Fibroblast of lung (primary cell): ENCODE measurements around the gene MMP23B. TPM values are rescaled to one million over a fixed set of nuclear protein-coding genes. Genes with fewer than 3 reads are reported as not detected.
"Not testable (repeated sequence)": the region's sequence is repeated elsewhere in the genome, so short reads cannot be mapped to it uniquely, and the experiment has no call there.

Experiments used
- DNase-seq, 2 donors: peaks; one replicate each; pipeline versions ENCODE4 v3.0.0 to v3.0.0-alpha.2; 2010; ENCODE audit warnings: low read depth in 2 of 2
- H2AFZ ChIP-seq: 2 replicates; pipeline ENCODE4 v1.5.1; 2012; ENCODE audit warnings: low read length, control low read depth, inconsistent platforms
- H3K27ac ChIP-seq: 2 replicates; pipeline ENCODE4 v1.5.1; 2011; ENCODE audit warnings: low read length, control low read depth; ENCODE audit not compliant: insufficient read depth
- H3K27me3 ChIP-seq: 2 replicates; pipeline ENCODE4 v1.5.1; 2011; ENCODE audit warnings: mild to moderate bottlenecking, low read length; ENCODE audit not compliant: control insufficient read depth, insufficient read depth
- H3K36me3 ChIP-seq: 2 replicates; pipeline ENCODE4 v1.5.1; 2011; ENCODE audit warnings: low read length; ENCODE audit not compliant: control insufficient read depth, insufficient read depth
- H3K4me1 ChIP-seq: 2 replicates; pipeline ENCODE4 v1.5.1; 2011; ENCODE audit warnings: low read length; ENCODE audit not compliant: control insufficient read depth, insufficient read depth; ENCODE audit errors: extremely low read depth
- H3K4me2 ChIP-seq: 2 replicates; pipeline ENCODE4 v1.5.1; 2011; ENCODE audit warnings: low read length, control low read depth; ENCODE audit not compliant: insufficient read depth; ENCODE audit errors: extremely low read depth
- H3K4me3 ChIP-seq, 4 experiments: fragments of 200-600 bp in 1 of 4; sonication (generic) in 1 of 4; replicated peaks in 1 of 4; 2 replicates each; pipeline ENCODE4 v1.5.1; 2011 to 2016; ENCODE audit warnings: low read length in 4 of 4, low read depth in 3 of 4, mild to moderate bottlenecking in 3 of 4, control low read depth in 2 of 4, inconsistent platforms in 1 of 4, mixed read lengths in 1 of 4; ENCODE audit not compliant: insufficient read depth in 1 of 4; ENCODE audit errors: control extremely low read depth in 1 of 4
- H3K79me2 ChIP-seq: 2 replicates; pipeline ENCODE4 v1.5.1; 2012; ENCODE audit warnings: mild to moderate bottlenecking, low read length, inconsistent platforms; ENCODE audit not compliant: control insufficient read depth, insufficient read depth
- H3K9ac ChIP-seq: 2 replicates; pipeline ENCODE4 v1.5.1; 2011; ENCODE audit warnings: mild to moderate bottlenecking, low read length, control low read depth; ENCODE audit not compliant: insufficient read depth
- H3K9me3 ChIP-seq: 2 replicates; pipeline ENCODE4 v1.5.1; 2012; ENCODE audit warnings: low read depth, low read length; ENCODE audit not compliant: control insufficient read depth, insufficient read depth
- H4K20me1 ChIP-seq: 2 replicates; pipeline ENCODE4 v1.5.1; 2011; ENCODE audit warnings: low read length; ENCODE audit not compliant: control insufficient read depth, insufficient read depth; ENCODE audit errors: extremely low read depth
- polyA plus RNA-seq, 2 donors: library from polyadenylated mRNA; depleted of rRNA in 1 of 2; stranded (reverse) in 1 of 2; unstranded in 1 of 2; fragments of >200 nt; gene quantifications; 2 replicates each; pipeline ENCODE4 v1.2.1, GENCODE V29; 2011 to 2012; ENCODE audit warnings: missing spikeins in 1 of 2
- total RNA-seq: library from RNA; depleted of rRNA; stranded (reverse); fragments of >200 nt; gene quantifications from 2 replicates; pipeline ENCODE4 v1.2.1, GENCODE V29; 2014

The MMP23B gene
- total and polyA plus RNA-seq, 2 donors (not counting 1 experiment from before 2014, with no cell fraction given): 0.89 to 4.6 TPM

DNA sequence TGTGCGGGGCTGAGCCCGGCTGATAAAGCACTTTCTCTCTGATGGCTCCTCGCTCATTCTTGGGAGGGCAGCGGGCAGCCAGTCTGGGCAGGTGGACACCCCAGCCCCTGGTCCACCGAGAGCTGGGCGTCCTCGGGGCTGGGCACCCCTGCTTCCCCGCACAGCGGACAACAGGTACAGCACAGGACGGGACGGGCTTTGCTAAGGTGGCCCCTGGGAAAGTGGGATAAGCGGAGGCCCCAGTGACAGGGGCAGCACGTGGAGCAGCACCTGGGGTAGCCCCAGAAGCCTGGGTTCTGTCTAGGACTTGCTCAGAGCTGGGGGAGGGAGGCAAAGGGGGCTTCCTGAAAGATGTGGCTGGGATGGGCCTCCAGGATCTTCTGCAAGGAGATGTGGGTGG, 2.6 kb downstream of the MMP23B start:
- DNase-seq, H3K4me2 ChIP-seq, H3K36me3 ChIP-seq, H3K27me3 ChIP-seq, H3K79me2 ChIP-seq, H3K27ac ChIP-seq, H4K20me1 ChIP-seq, H3K9me3 ChIP-seq, H3K4me3 ChIP-seq, H3K4me1 ChIP-seq, H3K9ac ChIP-seq, H2AFZ ChIP-seq: not testable (repeated sequence)

DNA sequence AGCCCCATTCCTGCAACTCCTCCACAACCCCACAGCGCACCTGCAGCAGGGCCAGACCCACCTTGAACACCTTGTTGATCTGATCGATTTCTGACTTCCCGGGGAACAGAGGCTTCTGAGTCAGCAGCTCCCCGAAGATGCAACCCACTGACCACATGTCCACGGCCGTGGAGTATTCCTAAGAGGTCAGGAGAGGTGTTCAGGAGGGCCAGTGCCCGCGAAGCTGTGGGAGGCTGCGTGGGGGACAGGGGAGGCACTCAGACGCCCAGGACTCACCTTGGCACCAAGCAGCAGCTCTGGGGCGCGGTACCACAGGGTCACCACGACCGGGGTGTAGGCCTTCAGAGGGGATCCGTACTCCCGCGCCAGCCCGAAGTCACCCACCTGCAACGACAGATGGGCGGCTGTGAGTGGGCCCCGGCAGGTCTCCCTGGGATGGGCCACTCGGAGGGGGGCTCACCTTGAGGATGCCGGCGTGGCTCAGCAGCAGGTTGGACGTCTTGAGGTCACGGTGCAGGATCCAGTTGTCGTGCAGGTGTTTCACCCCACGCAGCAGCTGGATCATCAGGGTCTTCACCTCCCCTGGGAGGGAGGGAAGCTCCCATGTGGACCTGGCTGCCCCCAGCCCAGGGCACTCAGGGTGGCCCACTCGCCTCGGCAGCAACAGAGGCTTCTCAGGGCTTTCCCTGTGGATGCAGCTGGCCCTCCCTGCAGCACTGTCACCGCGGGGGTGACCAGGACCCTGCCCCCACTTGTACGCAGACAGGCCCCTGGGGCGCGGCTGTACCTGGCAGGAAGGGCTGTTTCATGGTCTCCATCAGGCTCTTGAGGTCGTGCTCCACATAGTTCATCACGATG, 4.9 kb downstream of the MMP23B start:
- not testable (repeated sequence) for H3K27ac ChIP-seq, DNase-seq, H3K4me2 ChIP-seq, H3K9me3 ChIP-seq, H3K79me2 ChIP-seq, H3K9ac ChIP-seq, H4K20me1 ChIP-seq, H3K27me3 ChIP-seq, H2AFZ ChIP-seq, H3K4me1 ChIP-seq, H3K4me3 ChIP-seq, H3K36me3 ChIP-seq

- H3K79me2 ChIP-seq, H3K9ac ChIP-seq, DNase-seq, H3K36me3 ChIP-seq, H3K4me2 ChIP-seq, H4K20me1 ChIP-seq, H3K27me3 ChIP-seq, H3K27ac ChIP-seq, H3K9me3 ChIP-seq, H3K4me1 ChIP-seq, H3K4me3 ChIP-seq, H2AFZ ChIP-seq: not testable (repeated sequence)
These were observed 5.5 kb downstream of the MMP23B start for GRCh38 chr1:1637479-1637875.

- not testable (repeated sequence) for H3K4me3 ChIP-seq, H3K36me3 ChIP-seq, DNase-seq, H2AFZ ChIP-seq, H3K79me2 ChIP-seq, H4K20me1 ChIP-seq, H3K27me3 ChIP-seq, H3K4me2 ChIP-seq, H3K4me1 ChIP-seq, H3K27ac ChIP-seq, H3K9me3 ChIP-seq, H3K9ac ChIP-seq
These were observed 6.6 kb downstream of the MMP23B start for GRCh38 chr1:1638528-1638927.

DNA sequence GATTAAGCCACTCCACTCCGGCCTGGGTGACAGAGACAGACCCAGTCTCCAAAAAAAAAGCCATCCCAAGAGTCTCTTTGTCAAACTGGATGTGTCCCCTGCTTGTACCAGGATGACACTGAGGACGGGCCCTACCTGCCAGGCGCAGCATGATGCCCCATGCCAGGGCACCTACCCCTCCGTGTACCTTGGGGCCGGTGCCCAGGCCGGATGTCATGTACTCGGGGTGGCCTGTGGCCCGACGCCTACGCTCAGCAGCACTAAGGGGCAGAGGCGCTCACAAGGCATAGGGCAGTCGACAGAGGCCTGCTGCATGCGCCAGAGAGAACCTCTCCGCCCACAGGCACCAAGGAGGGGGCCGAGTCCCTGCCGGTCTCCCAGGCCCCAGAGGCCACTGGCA, 7.4 kb downstream of the MMP23B start:
- DNase-seq, H3K9me3 ChIP-seq, H4K20me1 ChIP-seq: not testable (repeated sequence)

GRCh38 chr1:1640081-1640480, 8.1 kb downstream of the MMP23B start:
- H3K27ac ChIP-seq, H3K79me2 ChIP-seq, H3K4me1 ChIP-seq, H3K4me2 ChIP-seq, H3K4me3 ChIP-seq, H3K9me3 ChIP-seq, H3K36me3 ChIP-seq, H2AFZ ChIP-seq, H3K27me3 ChIP-seq, H4K20me1 ChIP-seq, DNase-seq, H3K9ac ChIP-seq: not testable (repeated sequence)

More for the DNA sequence above, 7.4 kb downstream of the MMP23B start:
- not testable (repeated sequence) for H3K79me2 ChIP-seq, H3K27me3 ChIP-seq, H2AFZ ChIP-seq, H3K27ac ChIP-seq, H3K4me3 ChIP-seq, H3K4me1 ChIP-seq, H3K9ac ChIP-seq, H3K36me3 ChIP-seq, H3K4me2 ChIP-seq
